WTC11 (cell line): ENCODE results near the gene CSNK1G1. TPM values are rescaled to one million over a fixed set of nuclear protein-coding genes. Genes with fewer than 3 reads are reported as not detected.

Source experiments
- ATAC-seq: fragments of 200-7000 bp; cut with Tn5 transposase; 2 replicates; pipeline ENCODE4 v1.10.0; 2021; ENCODE audit warnings: mild to moderate bottlenecking, moderate library complexity
- CTCF ChIA-PET: fragments of 300-600 bp; sonication (Branson Sonifier 250); formaldehyde crosslinking; loops from one replicate; lab custom pipeline; 2021; ENCODE audit warnings: antibody characterized with exemption; lab: Charles Lee
- POLR2A ChIA-PET: fragments of 350-600 bp; sonication (Branson Sonifier 250); formaldehyde crosslinking; loops from one replicate; lab custom pipeline; 2021; ENCODE audit warnings: antibody characterized with exemption; lab: Charles Lee
- DNase-seq: peaks from one replicate; pipeline ENCODE4 v3.0.0; 2021; ENCODE audit warnings: low spot score
- H3K27ac Mint-ChIP-seq: 2 replicates; pipeline ENCODE4 v1.8.0; 2021; ENCODE audit warnings: mixed read lengths
- H3K27me3 Mint-ChIP-seq: 2 replicates; pipeline ENCODE4 v1.8.0; 2021; ENCODE audit warnings: low read depth, mild to moderate bottlenecking, moderate library complexity, mixed read lengths
- H3K36me3 Mint-ChIP-seq: 2 replicates; pipeline ENCODE4 v1.8.0; 2021; ENCODE audit warnings: mixed read lengths
- H3K4me1 Mint-ChIP-seq: 2 replicates; pipeline ENCODE4 v1.8.0; 2022; ENCODE audit warnings: mixed read lengths
- H3K4me3 Mint-ChIP-seq: 2 replicates; pipeline ENCODE4 v1.8.0; 2021; ENCODE audit warnings: mild to moderate bottlenecking, moderate library complexity, mixed read lengths
- H3K9me3 Mint-ChIP-seq: 2 replicates; pipeline ENCODE4 v1.8.0; 2021; ENCODE audit warnings: mixed read lengths
- AR ChIP-seq: fragments of 250-450 bp; sonication (Bioruptor Pico); IDR thresholded peaks from 2 replicates; pipeline ENCODE4 v1.9.0; 2021; ENCODE audit warnings: mild to moderate bottlenecking
- E2F5 ChIP-seq: sonication (generic); formaldehyde crosslinking; IDR thresholded peaks from 2 replicates; pipeline ENCODE4 v1.8.1; 2022; ENCODE audit warnings: mild to moderate bottlenecking, moderate library complexity, missing genetic modification reagents
- ERG ChIP-seq: fragments of 250-450 bp; sonication (Bioruptor Pico); IDR thresholded peaks from 2 replicates; pipeline ENCODE4 v1.8.0; 2021; ENCODE audit warnings: mild to moderate bottlenecking
- ESRRA ChIP-seq: sonication (generic); formaldehyde crosslinking; IDR thresholded peaks from 2 replicates; pipeline ENCODE4 v1.8.1; 2022; ENCODE audit warnings: mild to moderate bottlenecking, missing genetic modification reagents, borderline replicate concordance
- FOXJ3 ChIP-seq: sonication (generic); formaldehyde crosslinking; IDR thresholded peaks from 2 replicates; pipeline ENCODE4 v1.9.0; 2021; ENCODE audit warnings: missing genetic modification reagents, mild to moderate bottlenecking, borderline replicate concordance
- FOXP1 ChIP-seq: sonication (generic); formaldehyde crosslinking; IDR thresholded peaks from 2 replicates; pipeline ENCODE4 v1.8.0; 2022; ENCODE audit warnings: missing genetic modification reagents, mild to moderate bottlenecking, moderate library complexity, borderline replicate concordance
- GTF2I ChIP-seq: fragments of 250-450 bp; sonication (Bioruptor Pico); conservative IDR thresholded peaks from 2 replicates; pipeline ENCODE4 v1.4.0; 2021; ENCODE audit warnings: mild to moderate bottlenecking
- JUN ChIP-seq: sonication (generic); formaldehyde crosslinking; IDR thresholded peaks from 2 replicates; pipeline ENCODE4 v1.8.0; 2023; ENCODE audit warnings: mild to moderate bottlenecking, missing genetic modification reagents
- KAT7 ChIP-seq: sonication (generic); formaldehyde crosslinking; IDR thresholded peaks from 2 replicates; pipeline ENCODE4 v1.8.1; 2023; ENCODE audit warnings: missing genetic modification reagents, mild to moderate bottlenecking, borderline replicate concordance
- MLX ChIP-seq: sonication (generic); formaldehyde crosslinking; IDR thresholded peaks from 2 replicates; pipeline ENCODE4 v1.8.1; 2023; ENCODE audit warnings: mild to moderate bottlenecking, missing genetic modification reagents, moderate library complexity
- NFE2L1 ChIP-seq: sonication (generic); formaldehyde crosslinking; IDR thresholded peaks from 2 replicates; pipeline ENCODE4 v1.8.1; 2023; ENCODE audit warnings: missing genetic modification reagents
- NFYB ChIP-seq: sonication (generic); formaldehyde crosslinking; conservative IDR thresholded peaks from 2 replicates; pipeline ENCODE4 v1.8.0; 2022; ENCODE audit warnings: low read depth, missing genetic modification reagents
- PREB ChIP-seq: sonication (generic); formaldehyde crosslinking; IDR thresholded peaks from 2 replicates; pipeline ENCODE4 v1.8.1; 2022; ENCODE audit warnings: mild to moderate bottlenecking, missing genetic modification reagents, moderate library complexity, borderline replicate concordance
- SP1 ChIP-seq: sonication (generic); formaldehyde crosslinking; conservative IDR thresholded peaks from 2 replicates; pipeline ENCODE4 v1.8.1; 2022; ENCODE audit warnings: missing genetic modification reagents
- TP53 ChIP-seq: sonication (generic); formaldehyde crosslinking; IDR thresholded peaks from 2 replicates; pipeline ENCODE4 v1.8.1; 2023; ENCODE audit warnings: mild to moderate bottlenecking, missing genetic modification reagents
- USF1 ChIP-seq: sonication (generic); formaldehyde crosslinking; IDR thresholded peaks from 2 replicates; pipeline ENCODE4 v1.8.0; 2022; ENCODE audit warnings: mild to moderate bottlenecking, missing genetic modification reagents
- ZBTB43 ChIP-seq: sonication (generic); formaldehyde crosslinking; IDR thresholded peaks from 2 replicates; pipeline ENCODE4 v1.8.1; 2023; ENCODE audit warnings: mild to moderate bottlenecking, missing genetic modification reagents
- ZNF121 ChIP-seq: sonication (generic); formaldehyde crosslinking; IDR thresholded peaks from 2 replicates; pipeline ENCODE4 v1.8.0; 2023; ENCODE audit warnings: missing genetic modification reagents
- ZNF232 ChIP-seq: sonication (generic); formaldehyde crosslinking; IDR thresholded peaks from 2 replicates; pipeline ENCODE4 v1.8.0; 2022; ENCODE audit warnings: mild to moderate bottlenecking, missing genetic modification reagents
- ZNF317 ChIP-seq: sonication (generic); formaldehyde crosslinking; IDR thresholded peaks from 2 replicates; pipeline ENCODE4 v1.8.1; 2023; ENCODE audit warnings: low read depth, mild to moderate bottlenecking, moderate library complexity, missing genetic modification reagents, borderline replicate concordance
- total RNA-seq: library from RNA; stranded (reverse); gene quantifications from 3 replicates; pipeline ENCODE4 v1.2.3, GENCODE V29; 2021

CSNK1G1 gene
- total RNA-seq, 1 experiment from 2014 or later = 19.3 TPM

- CTCF ChIA-PET = interaction anchor here (0.6 kb wide), 1 partner anchor 63 kb away, joined by 3 read pairs; no protein-coding TSS in a partner anchor
- POLR2A ChIA-PET = interaction anchor here (0.7 kb wide), 1 partner anchor 186 kb away, joined by 3 read pairs; no protein-coding TSS in a partner anchor
- peaks cover 8% of the 10 kb centered on the region; the same call in 1 of the 2 replicates for H3K36me3 Mint-ChIP-seq
- ATAC-seq (no peak), DNase-seq (no peak)
- peaks cover 6% of the 10 kb centered on the region for H3K9me3 Mint-ChIP-seq
- H3K27me3 Mint-ChIP-seq = no peaks in the 10 kb centered on the region
- no peak overlapping the region for H3K4me3 Mint-ChIP-seq
- no peak overlapping the region for H3K27ac Mint-ChIP-seq
- H3K4me1 Mint-ChIP-seq = peaks cover 12% of the 10 kb centered on the region
- TF ChIP-seq SP1 (no peak), ZNF317 (CRISPR knock-in tag) (no peak), MLX (CRISPR knock-in tag) (no peak), ZNF232 (CRISPR knock-in tag) (no peak), ZNF121 (CRISPR knock-in tag) (no peak), USF1 (CRISPR knock-in tag) (no peak), ERG (CRISPR knock-in tag) (no peak), NFYB (CRISPR knock-in tag) (no peak), GTF2I (no peak), E2F5 (CRISPR knock-in tag) (no peak), PREB (no peak), ZBTB43 (CRISPR knock-in tag) (no peak), TP53 (CRISPR knock-in tag) (no peak), ESRRA (CRISPR knock-in tag) (no peak), NFE2L1 (CRISPR knock-in tag) (no peak), KAT7 (CRISPR knock-in tag) (no peak), JUN (CRISPR knock-in tag) (no peak), FOXJ3 (CRISPR knock-in tag) (no peak), FOXP1 (CRISPR knock-in tag) (no peak), AR (CRISPR knock-in tag) (no peak)
Measured at GRCh38 chr15:64337761-64338160, 18.2 kb downstream of the CSNK1G1 start.
